GM19455 (cell line): ENCODE measurements around the gene MRAS.
"Not testable (repeated sequence)": the region's sequence is repeated elsewhere in the genome, so short reads cannot be mapped to it uniquely, and the experiment has no call there.

ENCODE experiments used
- ATAC-seq: cut with Tn5 transposase; IDR thresholded peaks from one replicate; pipeline ENCODE4 v1.9.1; 2021; ENCODE audit not compliant: unreplicated experiment

Gene MRAS

DNA sequence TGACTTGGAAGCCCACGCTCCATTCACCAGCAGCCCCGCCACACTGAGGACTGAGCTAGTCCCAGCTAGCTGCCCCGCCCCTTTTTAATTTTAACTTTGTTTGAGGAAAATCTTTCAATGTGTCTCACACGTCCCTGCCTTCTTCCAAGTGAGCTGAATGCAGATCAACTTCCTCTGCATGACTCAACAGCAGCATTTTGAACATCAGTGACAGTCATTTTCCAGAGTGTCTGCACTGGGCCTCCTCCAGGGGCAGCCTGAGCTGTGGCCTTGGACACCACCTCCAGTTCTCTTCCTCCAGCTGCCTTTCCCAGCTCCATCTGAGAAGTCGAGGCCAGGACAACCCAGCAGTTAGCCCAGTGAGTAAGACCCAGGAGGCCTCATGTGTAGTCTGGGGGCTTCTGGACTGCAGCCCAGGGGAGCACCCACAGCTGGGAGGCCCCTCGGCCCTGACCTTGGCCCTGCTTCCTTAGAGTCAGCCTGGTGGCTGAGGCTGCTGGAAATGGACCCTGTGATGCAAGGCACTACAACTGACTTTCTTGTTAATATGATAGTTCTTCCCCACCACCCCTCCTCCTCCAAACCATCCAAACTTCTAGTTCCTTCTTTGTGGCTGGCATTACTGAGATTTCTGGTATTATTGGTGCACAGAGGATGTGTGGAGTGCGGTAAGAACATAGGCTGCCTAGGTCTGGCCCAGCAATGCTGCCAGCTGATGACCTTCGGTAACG lies 64.6 kb downstream of the MRAS start:
- ATAC-seq = no peak

- ATAC-seq = not testable (repeated sequence)
Observed at GRCh38 chr3:138416236-138416635, 67.9 kb downstream of the MRAS start.

DNA sequence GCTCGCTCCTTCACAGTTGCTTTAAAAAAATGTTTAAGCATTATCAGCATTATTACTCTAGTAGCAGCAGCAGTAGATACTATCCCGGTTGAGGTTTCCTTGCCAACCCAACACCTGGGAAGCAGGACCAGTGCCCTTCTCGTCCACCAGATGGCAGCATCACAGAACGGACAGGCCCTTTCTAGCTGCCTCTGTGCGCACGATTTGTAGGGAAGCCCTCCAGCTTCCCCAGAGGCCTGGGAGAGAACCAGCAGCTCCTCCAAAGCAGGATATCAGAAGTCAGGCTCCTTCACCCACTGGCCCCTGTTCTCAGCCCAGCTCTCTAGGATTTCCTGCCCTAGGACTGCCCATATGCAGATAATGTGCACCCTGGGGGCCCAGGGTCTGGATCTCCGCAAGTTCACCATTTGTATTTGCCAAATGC lies 69.2 kb downstream of the MRAS start:
- peak; percentile 76 for ATAC-seq

- no peak for ATAC-seq
Observed at GRCh38 chr3:138418601-138419206, 70.3 kb downstream of the MRAS start.

DNA sequence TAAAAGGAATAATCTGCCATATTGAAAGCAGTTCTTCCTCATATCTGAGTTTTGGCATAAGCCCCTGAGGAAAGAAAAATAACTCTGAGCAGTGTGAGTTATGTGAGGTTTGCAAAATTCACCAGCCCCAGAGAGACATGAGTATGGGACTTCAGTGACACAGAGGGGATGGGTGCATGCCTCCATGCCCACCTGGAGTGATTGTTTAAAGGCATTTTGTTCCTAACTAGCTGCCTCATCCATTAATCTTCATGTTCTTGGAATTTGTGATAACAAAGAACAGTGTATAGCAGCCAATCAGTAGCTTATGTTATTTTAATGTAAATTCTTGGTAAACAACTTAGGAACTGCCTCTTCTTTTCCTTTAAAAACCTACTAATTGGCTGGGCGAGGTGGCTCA lies 74.9 kb downstream of the MRAS start:
- no peak for ATAC-seq

GRCh38 chr3:138424323-138424722 lies 75.9 kb downstream of the MRAS start:
- no peak for ATAC-seq

DNA sequence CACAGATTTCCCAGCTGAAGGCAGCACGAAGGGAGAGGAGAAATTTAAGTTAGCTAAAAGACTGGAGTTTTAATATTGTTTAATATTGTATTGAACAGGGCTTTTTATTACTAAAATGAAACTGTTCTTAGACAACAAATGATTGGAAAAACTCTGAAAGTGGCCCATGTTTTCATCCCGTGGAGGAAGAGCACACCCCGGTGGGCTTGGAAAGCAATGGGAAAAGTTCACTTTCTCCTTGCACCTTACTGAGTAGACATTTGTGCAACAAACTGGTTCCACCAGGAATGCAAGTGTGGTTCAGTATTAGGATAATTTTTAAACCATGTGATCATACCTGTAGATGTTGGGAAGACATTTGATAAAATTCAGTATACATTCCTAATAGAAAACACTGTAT lies 77.8 kb downstream of the MRAS start:
- ATAC-seq = no peak

GRCh38 chr3:138426754-138427153 lies 78.4 kb downstream of the MRAS start:
- ATAC-seq = not testable (repeated sequence)

GRCh38 chr3:138429665-138430064 lies 81.3 kb downstream of the MRAS start:
- no peak for ATAC-seq

GRCh38 chr3:138432576-138433240 lies 84.3 kb downstream of the MRAS start:
- ATAC-seq = no peak

DNA sequence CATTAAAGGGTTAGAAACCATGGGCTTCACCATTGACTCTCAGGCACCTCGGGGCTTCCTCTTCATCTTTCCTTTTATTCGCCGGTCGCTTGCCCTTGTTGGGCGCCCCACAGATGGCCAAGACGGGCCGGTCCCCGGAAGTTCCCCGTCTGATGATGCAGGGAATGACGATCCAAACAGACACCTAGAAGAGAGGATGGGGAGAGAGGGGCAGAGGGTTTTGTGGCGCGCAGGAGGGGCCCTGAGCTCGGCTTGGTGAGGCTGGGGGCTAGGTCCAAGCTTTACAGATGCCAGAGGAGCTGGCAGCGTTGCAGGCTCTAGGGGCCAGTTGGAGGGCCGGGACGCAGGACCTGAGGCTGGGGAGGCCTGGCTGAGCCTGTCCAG lies 85.5 kb downstream of the MRAS start:
- ATAC-seq = no peak

DNA sequence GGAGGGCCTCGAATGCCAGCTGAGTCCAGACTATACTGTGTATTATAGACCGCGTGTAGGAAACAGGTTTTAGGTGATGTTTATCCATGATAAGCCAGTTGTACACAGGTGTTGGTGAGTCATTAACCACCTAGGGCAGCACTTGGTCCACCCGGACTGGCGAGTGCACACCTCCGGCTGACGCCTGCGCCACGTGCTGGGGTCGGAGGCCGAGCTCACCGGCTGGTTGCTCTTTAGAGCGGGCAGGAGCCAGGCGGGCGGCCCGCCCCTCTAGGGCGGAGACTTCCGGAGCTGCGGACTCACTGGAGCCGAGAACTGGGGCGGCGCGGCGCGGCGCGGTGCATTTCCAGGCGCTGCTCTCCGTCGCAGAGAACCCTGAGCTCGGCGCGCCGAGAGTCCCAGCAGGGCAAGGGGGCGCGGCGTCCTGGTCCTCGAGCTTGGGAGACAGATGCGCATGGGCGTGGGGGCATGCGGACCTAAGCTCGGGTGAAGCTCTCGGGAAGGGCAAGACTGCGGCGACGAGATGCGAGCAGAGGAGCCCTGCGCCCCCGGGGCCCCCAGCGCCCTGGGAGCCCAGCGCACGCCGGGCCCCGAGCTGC lies 86.0 kb downstream of the MRAS start, which contains the start of gene ESYT3:
TSS of gene ESYT3 (plus strand) at position 341 of the 599 bp plus-strand sequence. CDS start at position 524, 183 bp downstream.
- ATAC-seq = no peak

- ATAC-seq = no peak
Observed at GRCh38 chr3:138434875-138435772, 86.7 kb downstream of the MRAS start.

DNA sequence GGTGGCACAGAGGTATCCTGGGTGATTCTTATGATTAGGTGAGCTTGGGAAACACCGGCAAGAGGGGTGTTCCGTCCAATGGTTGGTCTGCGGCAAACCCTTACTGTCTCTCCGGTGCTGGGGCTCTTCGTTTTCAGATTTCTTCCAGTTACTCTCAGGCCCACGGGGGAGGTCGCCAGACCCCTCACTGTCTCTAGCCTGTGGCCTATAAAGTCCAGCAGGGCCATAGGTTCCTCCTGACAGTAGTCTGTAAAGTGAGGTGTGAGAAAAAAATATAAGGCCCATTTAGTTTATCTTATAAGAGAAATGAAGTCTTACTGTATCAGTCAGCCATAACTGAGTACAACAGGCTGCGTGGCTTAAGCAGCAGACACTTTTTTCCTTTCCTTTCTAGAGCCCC lies 87.5 kb downstream of the MRAS start:
- ATAC-seq = no peak

DNA sequence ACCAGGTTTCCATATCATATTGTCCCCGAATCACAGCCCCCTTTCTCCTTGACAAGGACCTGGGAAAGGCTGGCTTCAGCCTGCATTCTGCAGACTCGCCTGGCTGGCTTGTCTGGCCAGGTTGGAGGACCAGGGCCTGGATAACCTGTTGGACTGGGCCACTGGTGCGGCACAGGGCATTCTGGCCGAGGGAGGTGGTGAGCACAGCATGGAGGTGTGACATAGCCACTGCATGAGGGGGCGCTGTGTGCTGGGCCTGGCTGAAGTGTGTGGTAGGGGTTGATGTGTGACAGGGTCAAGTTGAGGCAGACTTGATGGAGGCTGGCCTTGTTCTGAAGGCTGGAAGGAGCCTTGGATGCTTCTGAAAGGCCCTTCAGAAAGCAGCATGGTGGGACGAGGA lies 88.9 kb downstream of the MRAS start:
- no peak for ATAC-seq

DNA sequence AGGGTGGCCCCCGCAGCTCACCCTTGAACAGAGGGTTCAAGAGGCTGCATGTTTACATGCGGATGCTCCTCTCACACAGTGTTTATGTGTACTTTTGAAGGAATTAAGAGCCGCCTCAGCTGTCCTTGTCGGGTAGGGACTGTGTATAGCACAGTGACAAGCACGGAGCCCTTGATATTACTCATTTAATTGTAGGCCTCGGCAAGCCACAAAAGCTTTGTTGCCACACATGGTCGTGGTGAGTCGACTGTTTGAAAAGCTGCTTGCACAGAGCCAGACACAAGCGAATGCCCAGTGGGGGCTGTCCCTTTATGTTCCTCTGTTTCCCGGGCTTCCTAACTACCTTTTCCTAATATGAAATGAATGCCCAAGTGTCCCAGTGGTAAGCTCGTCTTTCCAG lies 90.5 kb downstream of the MRAS start:
- no peak for ATAC-seq

DNA sequence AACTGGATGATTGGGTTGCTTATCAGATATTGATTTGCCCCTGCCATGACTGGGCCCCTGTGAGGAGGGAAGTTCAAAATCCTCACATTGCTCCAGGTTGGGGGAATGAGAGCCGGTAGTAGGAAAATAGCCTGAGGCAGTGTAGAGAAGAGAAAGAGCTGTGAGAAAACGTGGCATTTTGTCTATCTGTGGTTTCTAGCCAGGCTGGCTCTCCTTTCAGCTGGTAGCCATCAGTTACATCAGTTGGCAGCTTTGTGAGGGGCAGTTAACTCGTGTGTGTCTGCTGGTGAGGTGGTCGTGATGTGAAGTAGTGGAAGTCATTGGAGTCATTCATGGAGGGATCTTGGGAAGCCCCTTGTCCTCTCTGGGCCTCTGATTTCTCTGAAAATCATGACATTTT lies 91.3 kb downstream of the MRAS start:
- ATAC-seq = no peak

- no peak for ATAC-seq
Observed at GRCh38 chr3:138440121-138440521, 91.7 kb downstream of the MRAS start.

DNA sequence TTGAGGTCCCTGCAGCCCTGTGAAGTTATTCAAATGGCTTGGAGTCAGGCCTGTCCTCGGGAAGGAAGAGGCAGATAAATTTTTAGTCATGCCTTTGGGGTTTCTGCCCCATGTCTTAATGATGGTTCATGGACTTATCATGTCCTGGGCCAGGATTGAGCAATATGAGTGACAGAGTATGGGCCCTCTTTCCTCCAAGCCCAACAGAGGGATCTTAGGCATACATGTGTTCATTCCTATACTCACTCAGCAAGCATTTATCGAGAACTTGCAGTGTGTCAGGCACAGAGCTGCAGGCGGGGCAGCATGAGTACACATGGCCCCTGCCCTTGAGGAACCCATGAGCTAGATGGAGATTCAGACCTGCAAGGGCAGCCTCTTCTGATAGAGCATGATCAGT lies 92.2 kb downstream of the MRAS start:
- no peak for ATAC-seq

GRCh38 chr3:138441256-138441655 lies 92.9 kb downstream of the MRAS start:
- no peak for ATAC-seq

DNA sequence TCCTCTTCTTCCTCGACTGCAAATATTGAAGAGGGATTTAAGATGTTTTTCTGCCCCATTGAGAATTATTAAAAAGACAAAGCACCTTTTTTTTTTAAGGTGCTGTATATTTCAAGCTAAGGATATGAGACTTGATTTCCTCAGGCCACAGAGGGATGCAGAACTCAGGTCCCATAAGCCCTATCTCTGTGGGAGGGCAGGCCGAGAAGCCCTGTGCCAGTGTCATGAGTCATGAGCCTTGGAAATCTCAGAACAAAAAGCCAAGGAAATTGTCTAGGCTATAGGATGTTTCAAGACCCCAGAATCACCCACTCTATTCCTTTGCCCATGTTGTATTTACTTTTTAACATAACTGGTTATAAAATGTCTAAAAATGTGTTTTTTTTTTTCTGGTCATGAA lies 93.4 kb downstream of the MRAS start:
- no peak for ATAC-seq
